AG10803 (cell line): ENCODE measurements around the gene L3MBTL4.

Experiments
- DNase-seq: peaks from one replicate; pipeline ENCODE4 v3.0.0; 2010; ENCODE audit warnings: low read depth
- H3K4me3 ChIP-seq: 2 replicates; pipeline ENCODE4 v1.5.1; 2011; ENCODE audit warnings: mild to moderate bottlenecking, low read length, control low read depth
- TF ChIP-seq, protein P1 (sequence below): conservative IDR thresholded peaks from 2 replicates; pipeline ENCODE4 v1.5.1; 2011; ENCODE audit warnings: mild to moderate bottlenecking, low read length, control low read depth, inconsistent platforms

Gene L3MBTL4

DNA sequence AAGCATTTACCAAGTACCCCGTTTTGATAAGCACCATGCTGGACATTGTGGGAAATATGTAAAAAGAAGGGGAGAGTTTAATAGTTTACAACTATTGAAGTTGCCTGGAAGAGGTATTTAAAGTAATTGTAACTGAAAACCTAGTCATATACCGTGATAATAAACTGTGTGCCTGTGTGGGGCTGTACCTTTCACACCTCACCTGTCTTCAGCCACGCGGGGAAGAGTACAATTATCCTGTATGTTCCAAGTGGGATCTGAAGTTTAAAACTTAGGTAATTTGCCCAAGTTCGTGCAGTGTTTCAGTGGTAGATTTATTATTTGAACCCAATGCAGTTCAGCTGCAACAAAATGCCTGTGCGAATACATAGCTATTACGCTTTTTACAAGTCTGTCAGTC, 391.2 kb downstream of the L3MBTL4 start:
- DNase-seq: no peak
- no peak overlapping the region for H3K4me3 ChIP-seq
- TF ChIP-seq, protein P1, sequence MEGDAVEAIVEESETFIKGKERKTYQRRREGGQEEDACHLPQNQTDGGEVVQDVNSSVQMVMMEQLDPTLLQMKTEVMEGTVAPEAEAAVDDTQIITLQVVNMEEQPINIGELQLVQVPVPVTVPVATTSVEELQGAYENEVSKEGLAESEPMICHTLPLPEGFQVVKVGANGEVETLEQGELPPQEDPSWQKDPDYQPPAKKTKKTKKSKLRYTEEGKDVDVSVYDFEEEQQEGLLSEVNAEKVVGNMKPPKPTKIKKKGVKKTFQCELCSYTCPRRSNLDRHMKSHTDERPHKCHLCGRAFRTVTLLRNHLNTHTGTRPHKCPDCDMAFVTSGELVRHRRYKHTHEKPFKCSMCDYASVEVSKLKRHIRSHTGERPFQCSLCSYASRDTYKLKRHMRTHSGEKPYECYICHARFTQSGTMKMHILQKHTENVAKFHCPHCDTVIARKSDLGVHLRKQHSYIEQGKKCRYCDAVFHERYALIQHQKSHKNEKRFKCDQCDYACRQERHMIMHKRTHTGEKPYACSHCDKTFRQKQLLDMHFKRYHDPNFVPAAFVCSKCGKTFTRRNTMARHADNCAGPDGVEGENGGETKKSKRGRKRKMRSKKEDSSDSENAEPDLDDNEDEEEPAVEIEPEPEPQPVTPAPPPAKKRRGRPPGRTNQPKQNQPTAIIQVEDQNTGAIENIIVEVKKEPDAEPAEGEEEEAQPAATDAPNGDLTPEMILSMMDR: no peak

DNA sequence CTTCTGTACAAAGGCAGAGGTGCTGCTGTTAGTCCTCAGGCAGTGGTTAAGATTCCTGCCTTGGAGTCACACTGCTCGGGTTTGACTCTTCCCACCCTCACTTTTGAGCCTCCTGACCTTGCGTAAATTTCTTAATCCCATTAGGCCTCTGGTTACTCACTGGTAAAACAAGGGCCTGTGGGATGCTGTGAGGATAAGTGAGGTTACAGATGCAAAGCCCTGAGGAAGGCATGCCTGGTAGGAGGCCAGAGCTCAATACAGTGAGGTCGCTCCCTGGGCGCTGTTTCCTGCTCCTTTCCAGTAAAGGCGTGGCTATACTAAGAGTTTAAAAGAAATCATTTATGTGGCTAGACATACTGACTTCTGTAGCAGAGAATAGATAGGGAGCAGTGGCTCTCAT, 391.9 kb downstream of the L3MBTL4 start:
- DNase-seq: no peak
- no peak overlapping the region for H3K4me3 ChIP-seq
- TF ChIP-seq, protein P1: no peak

DNA sequence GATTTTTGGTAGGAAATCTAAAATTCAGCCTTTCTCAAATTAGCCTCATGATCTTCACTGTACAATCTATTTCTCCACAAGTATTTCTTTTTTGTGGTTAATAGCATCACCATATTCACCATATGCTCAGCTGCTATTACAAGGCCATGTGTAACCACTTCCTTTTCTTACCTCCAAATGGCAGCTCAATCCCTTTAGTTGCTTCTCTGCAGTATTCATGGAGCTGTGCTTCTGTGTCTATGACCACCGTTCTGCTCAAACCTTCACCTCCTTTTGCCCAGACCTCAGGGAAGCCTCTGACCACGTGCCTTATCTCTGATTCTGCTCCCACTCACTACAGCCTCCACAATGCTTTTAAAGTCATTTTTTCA, 392.7 kb downstream of the L3MBTL4 start:
- no peak overlapping the region for H3K4me3 ChIP-seq
- TF ChIP-seq, protein P1: no peak
- peak; percentile 8 for DNase-seq

DNA sequence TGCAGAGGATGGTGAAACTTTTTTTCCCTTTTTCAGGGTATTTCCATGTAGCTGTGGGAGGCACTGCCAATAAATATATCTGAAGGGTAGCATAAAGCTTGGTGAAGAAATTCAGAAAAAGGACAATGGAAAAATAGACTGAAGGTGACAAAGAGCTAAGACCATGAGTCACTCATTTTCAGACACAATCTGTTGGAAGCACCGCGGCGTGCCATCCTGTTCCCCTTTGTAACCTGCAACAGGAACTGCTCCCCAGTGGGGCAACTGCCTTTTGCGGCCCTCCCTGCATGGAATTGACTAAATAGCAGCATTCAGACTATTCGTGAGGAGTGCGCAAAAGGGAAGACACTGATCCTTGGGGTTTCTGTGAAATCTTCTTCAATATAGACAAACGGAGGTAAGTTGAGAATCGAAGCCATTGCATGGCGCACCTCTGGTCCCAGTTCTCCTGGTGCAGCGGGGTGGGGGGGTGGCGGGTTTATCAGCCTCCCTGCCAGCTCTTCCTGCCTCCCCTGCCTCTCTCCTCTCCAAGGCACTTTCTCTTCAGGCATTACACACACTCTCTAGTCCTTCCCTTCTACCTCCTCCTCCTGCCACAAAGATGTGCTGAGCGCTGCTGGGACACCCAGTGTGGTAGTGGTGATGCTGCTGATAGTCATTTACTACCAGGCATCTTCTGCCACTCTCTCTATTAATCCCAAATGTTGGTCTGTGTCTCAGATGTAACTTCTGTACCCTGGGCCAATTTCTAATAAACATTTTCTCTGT, 393.2 kb downstream of the L3MBTL4 start:
- no peak overlapping the region for H3K4me3 ChIP-seq
- no peak for DNase-seq
- TF ChIP-seq, protein P1: no peak

DNA sequence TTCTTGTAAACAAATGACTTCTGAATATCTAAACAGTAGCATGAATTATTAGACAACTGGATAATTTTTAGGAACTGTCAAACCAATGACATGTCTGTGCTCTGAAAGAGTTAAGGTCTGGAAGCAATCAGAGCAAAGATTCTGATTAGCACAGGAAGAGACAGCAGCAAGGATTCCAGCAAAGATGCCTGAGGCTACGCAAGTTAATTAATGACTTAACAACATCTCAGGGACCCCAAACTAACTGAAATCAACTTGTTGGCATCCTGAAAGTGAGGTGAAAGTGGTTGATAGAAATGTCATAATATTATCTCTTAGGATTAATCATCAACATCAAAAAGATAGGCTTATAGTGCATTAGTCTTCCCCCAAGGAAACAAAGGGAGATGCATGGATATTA, 396.0 kb downstream of the L3MBTL4 start:
- no peak overlapping the region for H3K4me3 ChIP-seq
- TF ChIP-seq, protein P1: no peak
- DNase-seq: no peak

DNA sequence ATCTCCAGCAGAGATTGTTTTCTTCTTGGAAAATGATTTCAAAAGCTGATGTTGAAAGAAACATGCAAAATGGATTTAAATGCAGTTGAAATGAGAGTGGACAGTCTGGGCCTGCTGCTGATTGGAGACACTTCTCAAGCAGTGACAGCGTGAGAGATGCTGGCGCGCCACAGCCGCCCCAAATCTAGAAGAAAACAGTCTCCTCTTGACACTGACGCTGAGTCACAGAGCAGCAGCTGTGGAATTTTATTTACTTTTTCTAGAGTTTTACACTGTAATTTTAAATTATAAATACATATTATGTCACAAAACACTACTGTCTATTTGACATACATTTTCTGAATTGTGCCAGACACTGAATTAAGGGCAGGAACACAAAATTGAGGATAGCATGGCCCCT, 397.5 kb downstream of the L3MBTL4 start:
- no peak overlapping the region for H3K4me3 ChIP-seq
- no peak for DNase-seq
- TF ChIP-seq, protein P1: no peak

DNA sequence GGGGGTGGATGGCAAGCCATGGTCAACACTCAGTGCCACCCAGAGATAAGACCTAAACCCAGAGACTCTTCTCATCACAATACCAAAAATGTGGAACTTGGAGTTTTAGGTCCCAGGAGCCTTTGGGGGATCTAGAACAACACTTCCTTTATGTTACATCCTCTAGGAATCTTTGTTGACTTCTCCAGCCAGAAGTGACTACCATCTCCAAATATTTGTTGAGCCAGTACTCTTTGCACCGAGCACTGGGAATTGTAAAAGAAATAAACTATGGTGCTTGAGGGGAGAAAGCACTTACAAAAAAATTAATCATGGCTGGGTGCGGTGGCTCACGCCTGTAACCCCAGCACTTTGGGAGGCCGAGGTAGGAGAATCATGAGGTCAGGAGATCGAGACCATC, 399.3 kb downstream of the L3MBTL4 start:
- TF ChIP-seq, protein P1: no peak
- no peak overlapping the region for H3K4me3 ChIP-seq
- DNase-seq: no peak
